ENCODE data around the gene RABGAP1L.

DNA sequence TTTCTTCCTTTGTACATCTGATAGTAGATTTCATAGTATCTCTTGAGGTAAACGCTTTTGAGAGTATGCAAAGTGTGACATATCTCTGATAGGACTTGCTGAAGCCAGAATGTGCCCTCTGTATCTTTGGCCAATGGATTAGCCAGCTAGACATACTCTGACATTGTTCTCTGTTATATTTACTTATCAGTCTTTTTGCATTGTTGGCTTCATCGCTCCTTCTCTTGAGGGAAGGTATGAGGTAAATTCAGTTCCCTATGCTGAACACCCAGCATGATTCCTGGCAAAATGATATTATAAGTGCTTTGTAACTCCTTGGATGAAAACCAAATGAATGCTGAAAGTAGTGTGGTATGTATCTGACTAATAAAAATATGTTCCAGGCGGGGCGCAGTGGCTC lies 677.2 kb downstream of the RABGAP1L start:
- TF ChIP-seq, protein P1, sequence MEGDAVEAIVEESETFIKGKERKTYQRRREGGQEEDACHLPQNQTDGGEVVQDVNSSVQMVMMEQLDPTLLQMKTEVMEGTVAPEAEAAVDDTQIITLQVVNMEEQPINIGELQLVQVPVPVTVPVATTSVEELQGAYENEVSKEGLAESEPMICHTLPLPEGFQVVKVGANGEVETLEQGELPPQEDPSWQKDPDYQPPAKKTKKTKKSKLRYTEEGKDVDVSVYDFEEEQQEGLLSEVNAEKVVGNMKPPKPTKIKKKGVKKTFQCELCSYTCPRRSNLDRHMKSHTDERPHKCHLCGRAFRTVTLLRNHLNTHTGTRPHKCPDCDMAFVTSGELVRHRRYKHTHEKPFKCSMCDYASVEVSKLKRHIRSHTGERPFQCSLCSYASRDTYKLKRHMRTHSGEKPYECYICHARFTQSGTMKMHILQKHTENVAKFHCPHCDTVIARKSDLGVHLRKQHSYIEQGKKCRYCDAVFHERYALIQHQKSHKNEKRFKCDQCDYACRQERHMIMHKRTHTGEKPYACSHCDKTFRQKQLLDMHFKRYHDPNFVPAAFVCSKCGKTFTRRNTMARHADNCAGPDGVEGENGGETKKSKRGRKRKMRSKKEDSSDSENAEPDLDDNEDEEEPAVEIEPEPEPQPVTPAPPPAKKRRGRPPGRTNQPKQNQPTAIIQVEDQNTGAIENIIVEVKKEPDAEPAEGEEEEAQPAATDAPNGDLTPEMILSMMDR (conservative IDR thresholded peaks at IDR 0.05; ENCODE audit: low read length) = no peak
- TF ChIP-seq EZH2phosphoT487 (IDR thresholded peaks at IDR 0.05; ENCODE audit: borderline replicate concordance) = no peak
